IMR-90 (cell line): Measurements from ENCODE around the gene HDAC2. TPM values are rescaled to one million over a fixed set of nuclear protein-coding genes. Genes with fewer than 3 reads are reported as not detected.
A peak's percentile ranks its signal among the peaks of the same experiment; 100 is the strongest.

Experiments
- ATAC-seq: fragments of 200-7000 bp; cut with Tn5 transposase; 2 replicates; pipeline ENCODE4 v1.9.1; 2020; ENCODE audit warnings: low read depth, mild to moderate bottlenecking, moderate library complexity
- BruUV-seq: library from RNA; stranded (reverse); fragments of 400-500 nt; replicated peaks from 2 replicates; lab custom pipeline; 2021; lab: Mats Ljungman, UMichigan
- CTCF ChIA-PET: fragments of 300-600 bp; formaldehyde crosslinking; extraction: SDS; loops from one replicate; lab custom pipeline; 2021; ENCODE audit warnings: antibody characterized with exemption; lab: Yijun Ruan, JAX
- POLR2A ChIA-PET: fragments of 300-600 bp; sonication (Branson Sonifier 250); formaldehyde crosslinking; loops from one replicate; lab custom pipeline; 2022; ENCODE audit warnings: antibody characterized with exemption; ENCODE audit not compliant: unreplicated experiment; lab: Charles Lee
- DNase-seq: peaks from one replicate; pipeline ENCODE4 v3.0.0; 2013
- H2AFZ ChIP-seq: replicated peaks from 2 replicates; pipeline ENCODE3; 2013; ENCODE audit warnings: low read length, mild to moderate bottlenecking; ENCODE audit not compliant: poor library complexity
- H2AK5ac ChIP-seq: 2 replicates; pipeline ENCODE4 v1.6.1; 2013; ENCODE audit warnings: low read depth, low read length, inconsistent platforms
- H2AK9ac ChIP-seq: replicated peaks from 2 replicates; pipeline ENCODE3; 2013; ENCODE audit warnings: mild to moderate bottlenecking, low read depth, low read length, moderate library complexity; ENCODE audit not compliant: poor library complexity
- H2BK120ac ChIP-seq: 2 replicates; pipeline ENCODE4 v1.6.1; 2013; ENCODE audit warnings: low read depth, low read length, inconsistent platforms
- H2BK15ac ChIP-seq: 3 replicates; pipeline ENCODE4 v1.6.1; 2013; ENCODE audit warnings: low read depth, low read length, inconsistent platforms
- H2BK20ac ChIP-seq: 2 replicates; pipeline ENCODE4 v1.6.1; 2013; ENCODE audit warnings: low read depth, mild to moderate bottlenecking, inconsistent platforms, low read length, moderate library complexity
- H2BK5ac ChIP-seq: 2 replicates; pipeline ENCODE4 v1.6.1; 2013; ENCODE audit warnings: mild to moderate bottlenecking, low read depth, low read length, inconsistent platforms; ENCODE audit not compliant: poor library complexity, severe bottlenecking
- H3K14ac ChIP-seq: replicated peaks from 2 replicates; pipeline ENCODE4 v1.6.1; 2013; ENCODE audit warnings: low read depth, low read length, inconsistent platforms
- H3K18ac ChIP-seq: 2 replicates; pipeline ENCODE4 v1.6.1; 2013; ENCODE audit warnings: low read depth, low read length, control low read depth
- H3K23ac ChIP-seq: 2 replicates; pipeline ENCODE4 v1.6.1; 2013; ENCODE audit warnings: low read depth, low read length, inconsistent platforms
- H3K27ac ChIP-seq: 2 replicates; pipeline ENCODE4 v1.5.1; 2013; ENCODE audit warnings: mild to moderate bottlenecking, control low read depth, low read length; ENCODE audit not compliant: insufficient read depth
- H3K27me3 ChIP-seq: 2 replicates; pipeline ENCODE4 v1.6.1; 2013; ENCODE audit warnings: low read length; ENCODE audit not compliant: control insufficient read depth, insufficient read depth
- H3K36me3 ChIP-seq: 2 replicates; pipeline ENCODE4 v1.6.1; 2013; ENCODE audit warnings: low read length, mixed read lengths; ENCODE audit not compliant: control insufficient read depth, insufficient read depth
- H3K4ac ChIP-seq: 2 replicates; pipeline ENCODE4 v1.6.1; 2013; ENCODE audit warnings: low read depth, low read length, inconsistent platforms
- H3K4me1 ChIP-seq: 2 replicates; pipeline ENCODE4 v1.6.1; 2013; ENCODE audit warnings: low read length, mixed read lengths; ENCODE audit not compliant: control insufficient read depth, insufficient read depth
- H3K4me2 ChIP-seq: 2 replicates; pipeline ENCODE4 v1.6.1; 2013; ENCODE audit warnings: low read depth, mild to moderate bottlenecking, control low read depth, low read length, moderate library complexity
- H3K4me3 ChIP-seq: 2 replicates; pipeline ENCODE4 v1.5.1; 2013; ENCODE audit warnings: low read depth, mild to moderate bottlenecking, control low read depth, low read length, moderate library complexity; ENCODE audit not compliant: insufficient read depth
- H3K56ac ChIP-seq: 2 replicates; pipeline ENCODE4 v1.6.1; 2013; ENCODE audit warnings: low read length, inconsistent platforms; ENCODE audit not compliant: insufficient read depth; ENCODE audit errors: extremely low read depth
- H3K79me1 ChIP-seq, 2 experiments: 2 replicates each; pipeline ENCODE4 v1.6.1; 2013; ENCODE audit warnings: low read length in 2 of 2, inconsistent platforms in 1 of 2, low read depth in 1 of 2
- H3K9ac ChIP-seq: 2 replicates; pipeline ENCODE4 v1.6.1; 2013; ENCODE audit warnings: low read depth, low read length, control low read depth
- H3K9me1 ChIP-seq: 2 replicates; pipeline ENCODE4 v1.6.1; 2013; ENCODE audit warnings: low read length, inconsistent platforms; ENCODE audit not compliant: insufficient read depth
- H3K9me3 ChIP-seq: 2 replicates; pipeline ENCODE4 v1.6.1; 2013; ENCODE audit warnings: low read length; ENCODE audit not compliant: control insufficient read depth, insufficient read depth
- H4K20me1 ChIP-seq: 2 replicates; pipeline ENCODE4 v1.6.1; 2013; ENCODE audit warnings: low read length, inconsistent platforms; ENCODE audit not compliant: insufficient read depth
- H4K5ac ChIP-seq: 2 replicates; pipeline ENCODE4 v1.6.1; 2013; ENCODE audit warnings: mild to moderate bottlenecking, low read depth, low read length, control low read depth
- H4K8ac ChIP-seq, 2 experiments: 2 replicates each; pipeline ENCODE4 v1.6.1; 2013; ENCODE audit warnings: low read depth in 2 of 2, low read length in 2 of 2, control low read depth in 1 of 2, inconsistent platforms in 1 of 2
- H4K91ac ChIP-seq: 2 replicates; pipeline ENCODE4 v1.6.1; 2013; ENCODE audit warnings: low read depth, low read length, inconsistent platforms; ENCODE audit not compliant: insufficient read depth
- BHLHE40 ChIP-seq: fragments of 150-350 bp; IDR thresholded peaks from 2 replicates; pipeline ENCODE4 v1.6.1; 2016; ENCODE audit warnings: mild to moderate bottlenecking, low read depth, low read length
- WGBS, 2 experiments: methylation state at CpG; one replicate each; pipeline versions ENCODE4 v1.1.5 to v1.1.7; 2013; ENCODE audit warnings: missing lambda C conversion rate in 2 of 2; ENCODE audit not compliant: insufficient read length in 1 of 2; ENCODE audit errors: extremely low coverage in 2 of 2; 5-methylcytosine and 5-hydroxymethylcytosine counted together
- dilution Hi-C: fragments of 300-500 bp; cut with HindIII; formaldehyde crosslinking; loops from one replicate; pipeline ENCODE4 v1.14.3; 2018; ENCODE audit warnings: low sequenced_read_pairs; ENCODE audit not compliant: unreplicated experiment
- in situ Hi-C: fragments of 300-500 bp; cut with MboI; formaldehyde crosslinking; loops from 3 replicates; pipeline ENCODE4 v1.14.3; 2019; ENCODE audit warnings: low sequenced_read_pairs, inconsistent platforms, mixed read lengths
- intact Hi-C: fragments of 100-400 bp; cut with micrococcal nuclease; formaldehyde crosslinking; loops from 2 replicates; pipeline ENCODE4 v1.10.0; 2022
- polyA plus RNA-seq, 3 experiments: library from polyadenylated mRNA; depleted of rRNA; stranded (reverse); fragments of >200 nt; gene quantifications; 2 replicates each; pipeline ENCODE4 v1.2.3, GENCODE V29; 2012; ENCODE audit warnings: low replicate concordance in 1 of 3
- total RNA-seq: library from RNA; depleted of rRNA; stranded (reverse); fragments of >200 nt; gene quantifications from 2 replicates; pipeline ENCODE4 v1.2.3, GENCODE V29; 2012
- TF ChIP-seq, protein P1 (sequence below): conservative IDR thresholded peaks from 2 replicates; pipeline ENCODE4 v1.5.1; 2012; ENCODE audit warnings: mild to moderate bottlenecking, low read depth, low read length, improper control_type of control experiment

The HDAC2 gene
- total and polyA plus RNA-seq, 2 of the 4 experiments (the other 2 are of a cell fraction): 72.6 to 122 TPM

DNA sequence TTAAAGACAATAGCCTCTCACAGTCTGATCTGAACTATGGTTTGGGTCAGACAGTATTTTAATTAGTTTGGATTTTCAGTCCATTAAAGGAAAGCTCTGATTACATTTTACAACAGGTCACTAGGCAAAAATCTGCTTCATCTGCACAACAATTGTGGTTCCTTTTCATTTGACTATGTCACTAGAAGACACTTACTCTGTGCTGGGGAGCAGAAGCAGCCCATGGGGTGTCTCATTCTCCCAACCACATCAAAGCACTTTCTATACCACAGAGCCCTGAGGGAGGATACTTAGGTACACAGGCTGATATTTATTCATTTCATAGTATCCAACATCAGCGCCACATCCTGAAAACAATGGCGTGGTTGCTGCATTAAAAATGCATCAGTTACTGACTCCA, 36.6 kb upstream of the HDAC2 start:
- Histone ChIP-seq H3K27me3 (no peaks in the 10 kb centered on the region), H4K5ac (peak overlapping the region; percentile 42), H4K20me1 (no peaks in the 10 kb centered on the region), H4K8ac (no peak overlapping the region), H3K4me2 (no peak overlapping the region), H3K9ac (no peak overlapping the region), H2BK120ac (peak overlapping the region; percentile 55; the same call in 1 of the 2 replicates), H3K14ac (no peak overlapping the region; the same call in 1 of the 2 replicates), H3K9me1 (no peaks in the 10 kb centered on the region), H3K4ac (peak overlapping the region; percentile 71; the same call in 1 of the 2 replicates), H3K27ac (no peak overlapping the region), H3K18ac (peak overlapping the region; percentile 64; the same call in 1 of the 2 replicates), H3K79me1 (0 out of 4 replicates have a peak, but pooled peaks cover 0 to 3% of the 10 kb centered on the region in 2 experiments), H2BK20ac (peak overlapping the region; percentile 37; the same call in 1 of the 2 replicates), H2BK15ac (no peak overlapping the region), H4K91ac (peak overlapping the region; percentile 30; the same call in 1 of the 2 replicates), H3K4me1 (peaks cover 3% of the 10 kb centered on the region; the same call in 1 of the 2 replicates), H2AK9ac (no peak overlapping the region), H3K23ac (no peak overlapping the region), H2AFZ (no peak overlapping the region), H3K36me3 (no peaks in the 10 kb centered on the region), H3K56ac (no peak overlapping the region), H3K9me3 (no peaks in the 10 kb centered on the region), H2AK5ac (no peak overlapping the region), H3K4me3 (no peak overlapping the region), H2BK5ac (no peak overlapping the region)
- no TSS peak for BruUV-seq
- ChIA-PET CTCF (no interaction called here), POLR2A (interaction anchor here (0.6 kb wide), 1 partner anchor 92 kb away, joined by 3 read pairs; no protein-coding TSS in a partner anchor)
- no CpG with 5 or more reads among the region's 2 CpGs for WGBS, 2 experiments
- no peak for ATAC-seq
- DNase-seq: no peak
- TF ChIP-seq, protein P1, sequence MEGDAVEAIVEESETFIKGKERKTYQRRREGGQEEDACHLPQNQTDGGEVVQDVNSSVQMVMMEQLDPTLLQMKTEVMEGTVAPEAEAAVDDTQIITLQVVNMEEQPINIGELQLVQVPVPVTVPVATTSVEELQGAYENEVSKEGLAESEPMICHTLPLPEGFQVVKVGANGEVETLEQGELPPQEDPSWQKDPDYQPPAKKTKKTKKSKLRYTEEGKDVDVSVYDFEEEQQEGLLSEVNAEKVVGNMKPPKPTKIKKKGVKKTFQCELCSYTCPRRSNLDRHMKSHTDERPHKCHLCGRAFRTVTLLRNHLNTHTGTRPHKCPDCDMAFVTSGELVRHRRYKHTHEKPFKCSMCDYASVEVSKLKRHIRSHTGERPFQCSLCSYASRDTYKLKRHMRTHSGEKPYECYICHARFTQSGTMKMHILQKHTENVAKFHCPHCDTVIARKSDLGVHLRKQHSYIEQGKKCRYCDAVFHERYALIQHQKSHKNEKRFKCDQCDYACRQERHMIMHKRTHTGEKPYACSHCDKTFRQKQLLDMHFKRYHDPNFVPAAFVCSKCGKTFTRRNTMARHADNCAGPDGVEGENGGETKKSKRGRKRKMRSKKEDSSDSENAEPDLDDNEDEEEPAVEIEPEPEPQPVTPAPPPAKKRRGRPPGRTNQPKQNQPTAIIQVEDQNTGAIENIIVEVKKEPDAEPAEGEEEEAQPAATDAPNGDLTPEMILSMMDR: no peak
- no peak for TF ChIP-seq BHLHE40
- intact Hi-C loops: no loop called here
- dilution Hi-C loops: no loop called here
- in situ Hi-C loops: no loop called here
